ENCODE measurements around the gene LRRC10. TPM values are rescaled to one million over a fixed set of nuclear protein-coding genes. Genes with fewer than 3 reads are reported as not detected.
A peak's percentile ranks its signal among the peaks of the same experiment; 100 is the strongest.

The LRRC10 gene
- polyA plus RNA-seq, 2 of the 4 experiments (the other 2 are of a cell fraction), result not detected

DNA sequence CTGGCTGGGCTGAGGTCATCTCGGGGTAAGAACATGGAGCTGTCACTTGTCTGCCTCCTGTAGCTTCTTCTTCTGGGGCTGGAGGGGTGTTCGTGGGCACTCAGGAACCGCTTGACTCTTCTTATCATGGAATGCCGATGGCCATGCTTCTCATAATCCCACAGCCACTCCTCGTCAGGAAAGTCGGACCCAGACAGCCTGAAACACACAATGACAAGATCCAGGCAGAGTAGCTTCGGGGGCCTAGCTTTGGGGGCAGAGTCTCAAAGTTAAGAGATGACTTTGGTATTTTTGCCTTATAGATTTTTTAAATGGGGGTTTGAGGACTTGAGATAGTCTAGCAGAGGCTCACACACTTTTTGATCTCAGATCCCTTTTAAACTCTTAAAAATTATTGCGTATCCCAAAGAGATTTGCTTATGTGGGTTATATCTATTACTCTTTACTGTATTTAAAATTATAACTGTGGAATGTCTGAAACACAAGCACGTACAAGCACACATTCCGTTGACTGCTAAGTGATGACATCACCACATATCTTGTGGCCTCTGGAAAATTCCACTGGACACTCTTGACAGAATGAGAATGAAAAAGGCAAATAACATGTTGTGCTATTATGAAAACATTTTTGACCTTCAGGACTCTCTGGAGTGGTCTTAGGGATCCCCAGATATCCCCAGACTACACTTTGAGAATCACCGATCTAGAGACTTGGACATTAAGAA is 45.1 kb upstream of the LRRC10 start (continued):
- no peak for TF ChIP-seq MAZ (IDR thresholded peaks at IDR 0.05; ENCODE audit: borderline replicate concordance, low read depth, low read length)
- no peak for TF ChIP-seq RAD21 (conservative IDR thresholded peaks at IDR 0.05 in 1 of 2, IDR thresholded peaks at IDR 0.05 in 1 of 2)
- no peak for TF ChIP-seq FOSB (CRISPR knock-in tag; IDR thresholded peaks at IDR 0.05)
- TF ChIP-seq ZNF302 (CRISPR knock-in tag; IDR thresholded peaks at IDR 0.05), result no peak
- TF ChIP-seq RCOR1 (IDR thresholded peaks at IDR 0.05; ENCODE audit: low read depth, low read length), result no peak

DNA sequence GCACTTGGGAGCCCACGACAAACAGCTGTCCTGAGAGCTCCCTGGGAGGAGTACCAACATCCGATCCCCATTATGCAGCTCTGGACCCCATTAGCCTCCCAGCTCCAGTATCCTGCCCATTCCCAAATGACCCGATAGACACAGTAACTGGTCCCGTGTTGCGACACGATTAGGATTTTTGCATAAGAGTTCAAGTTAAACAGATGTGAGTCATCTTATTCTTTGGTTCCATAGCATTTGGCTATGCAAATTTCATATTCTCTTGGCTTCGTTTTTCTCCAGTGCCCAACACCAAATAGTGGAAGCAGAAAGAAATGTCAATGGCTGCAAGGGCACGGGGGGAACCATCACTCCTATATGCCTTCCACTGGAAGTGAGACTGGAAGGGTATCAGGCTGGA is 43.0 kb upstream of the LRRC10 start:
- peaks cover 14% of the 10 kb centered on the region for H3K4me1 ChIP-seq
- POLR2A ChIA-PET, result no interaction called here
- ATAC-seq (no peak), DNase-seq (ENCODE audit: low read depth in 1 of 2, low spot score in 1 of 2) (no peak), FAIRE-seq (no peak)
- no peaks in the 10 kb centered on the region for H3K9me3 ChIP-seq
- no peak overlapping the region for H3K27ac ChIP-seq
- CTCF ChIA-PET, result interaction anchor here (1.6 to 3.2 kb wide), 3 partner anchors 10 to 14 kb away, joined by 4 to 22 read pairs (median 8); no protein-coding TSS in a partner anchor
- H3K4me3 ChIP-seq, result no peak overlapping the region
- TF ChIP-seq GATA3 (IDR thresholded peaks at IDR 0.05; ENCODE audit: borderline replicate concordance) (no peak), CEBPB (IDR thresholded peaks at IDR 0.05) (peak in 1 of 2 experiments; percentile 31; a peak in 1 of 4 replicates), FOSB (CRISPR knock-in tag; IDR thresholded peaks at IDR 0.05) (no peak)
- TF ChIP-seq, protein P1, sequence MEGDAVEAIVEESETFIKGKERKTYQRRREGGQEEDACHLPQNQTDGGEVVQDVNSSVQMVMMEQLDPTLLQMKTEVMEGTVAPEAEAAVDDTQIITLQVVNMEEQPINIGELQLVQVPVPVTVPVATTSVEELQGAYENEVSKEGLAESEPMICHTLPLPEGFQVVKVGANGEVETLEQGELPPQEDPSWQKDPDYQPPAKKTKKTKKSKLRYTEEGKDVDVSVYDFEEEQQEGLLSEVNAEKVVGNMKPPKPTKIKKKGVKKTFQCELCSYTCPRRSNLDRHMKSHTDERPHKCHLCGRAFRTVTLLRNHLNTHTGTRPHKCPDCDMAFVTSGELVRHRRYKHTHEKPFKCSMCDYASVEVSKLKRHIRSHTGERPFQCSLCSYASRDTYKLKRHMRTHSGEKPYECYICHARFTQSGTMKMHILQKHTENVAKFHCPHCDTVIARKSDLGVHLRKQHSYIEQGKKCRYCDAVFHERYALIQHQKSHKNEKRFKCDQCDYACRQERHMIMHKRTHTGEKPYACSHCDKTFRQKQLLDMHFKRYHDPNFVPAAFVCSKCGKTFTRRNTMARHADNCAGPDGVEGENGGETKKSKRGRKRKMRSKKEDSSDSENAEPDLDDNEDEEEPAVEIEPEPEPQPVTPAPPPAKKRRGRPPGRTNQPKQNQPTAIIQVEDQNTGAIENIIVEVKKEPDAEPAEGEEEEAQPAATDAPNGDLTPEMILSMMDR (IDR thresholded peaks at IDR 0.05), result no peak
- TF ChIP-seq, protein P2, sequence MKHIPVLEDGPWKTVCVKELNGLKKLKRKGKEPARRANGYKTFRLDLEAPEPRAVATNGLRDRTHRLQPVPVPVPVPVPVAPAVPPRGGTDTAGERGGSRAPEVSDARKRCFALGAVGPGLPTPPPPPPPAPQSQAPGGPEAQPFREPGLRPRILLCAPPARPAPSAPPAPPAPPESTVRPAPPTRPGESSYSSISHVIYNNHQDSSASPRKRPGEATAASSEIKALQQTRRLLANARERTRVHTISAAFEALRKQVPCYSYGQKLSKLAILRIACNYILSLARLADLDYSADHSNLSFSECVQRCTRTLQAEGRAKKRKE (CRISPR knock-in tag; IDR thresholded peaks at IDR 0.05; ENCODE audit: low read depth), result no peak
- H3K4me2 ChIP-seq, result no peak overlapping the region
- 81% methylated on average over 8 of the region's 8 CpGs for WGBS (ENCODE audit: missing lambda C conversion rate)

DNA sequence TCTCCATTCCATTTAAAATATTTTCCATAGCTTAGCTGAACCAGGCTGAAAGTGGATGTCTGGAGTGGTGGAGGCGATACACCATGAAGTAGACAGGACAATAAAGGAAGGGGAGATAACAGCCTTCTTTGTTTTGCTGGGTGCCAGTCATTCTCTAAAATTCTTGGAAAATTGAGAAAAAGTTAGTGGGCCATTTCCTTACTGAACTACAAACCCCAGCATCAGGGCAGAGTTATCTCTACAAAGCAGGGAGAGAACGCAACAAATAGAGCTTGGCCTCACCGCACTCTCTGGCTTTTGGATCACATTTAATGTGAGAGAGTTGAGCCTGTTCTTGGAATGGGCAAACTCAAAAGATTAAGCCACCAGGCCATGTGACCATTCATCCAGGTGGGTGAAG is 41.2 kb upstream of the LRRC10 start:
- H3K4me3 ChIP-seq, result no peak overlapping the region
- ChIA-PET CTCF (interaction anchor here (0.6 to 1.6 kb wide), 8 partner anchors 10 to 257 kb away, joined by 3 to 6 read pairs (median 4); no protein-coding TSS in a partner anchor), POLR2A (no interaction called here)
- 96% methylated on average over 3 of the region's 3 CpGs for WGBS (ENCODE audit: missing lambda C conversion rate)
- FAIRE-seq (no peak), DNase-seq (ENCODE audit: low read depth in 1 of 2, low spot score in 1 of 2) (no peak), ATAC-seq (no peak)
- H3K4me2 ChIP-seq, result no peak overlapping the region
- TF ChIP-seq NR3C1 (IDR thresholded peaks at IDR 0.05), result no peak
- TF ChIP-seq FOXS1 (CRISPR knock-in tag; IDR thresholded peaks at IDR 0.05), result no peak
- TF ChIP-seq MAFK (IDR thresholded peaks at IDR 0.05; ENCODE audit: partially characterized antibody), result no peak
- TF ChIP-seq, protein P3, sequence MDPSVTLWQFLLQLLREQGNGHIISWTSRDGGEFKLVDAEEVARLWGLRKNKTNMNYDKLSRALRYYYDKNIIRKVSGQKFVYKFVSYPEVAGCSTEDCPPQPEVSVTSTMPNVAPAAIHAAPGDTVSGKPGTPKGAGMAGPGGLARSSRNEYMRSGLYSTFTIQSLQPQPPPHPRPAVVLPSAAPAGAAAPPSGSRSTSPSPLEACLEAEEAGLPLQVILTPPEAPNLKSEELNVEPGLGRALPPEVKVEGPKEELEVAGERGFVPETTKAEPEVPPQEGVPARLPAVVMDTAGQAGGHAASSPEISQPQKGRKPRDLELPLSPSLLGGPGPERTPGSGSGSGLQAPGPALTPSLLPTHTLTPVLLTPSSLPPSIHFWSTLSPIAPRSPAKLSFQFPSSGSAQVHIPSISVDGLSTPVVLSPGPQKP (IDR thresholded peaks at IDR 0.05; ENCODE audit: low read depth, low read length), result no peak
- no peak for TF ChIP-seq FOSB (CRISPR knock-in tag; IDR thresholded peaks at IDR 0.05)
- TF ChIP-seq POLR2A (IDR thresholded peaks at IDR 0.05; ENCODE audit: low read length), result no peak
- TF ChIP-seq TFCP2L1 (CRISPR knock-in tag; IDR thresholded peaks at IDR 0.05), result no peak
- no peak for TF ChIP-seq GATA3 (IDR thresholded peaks at IDR 0.05; ENCODE audit: borderline replicate concordance)
- no peak overlapping the region for H3K27ac ChIP-seq
- peaks cover 21% of the 10 kb centered on the region for H3K4me1 ChIP-seq
- no peaks in the 10 kb centered on the region for H3K9me3 ChIP-seq

DNA sequence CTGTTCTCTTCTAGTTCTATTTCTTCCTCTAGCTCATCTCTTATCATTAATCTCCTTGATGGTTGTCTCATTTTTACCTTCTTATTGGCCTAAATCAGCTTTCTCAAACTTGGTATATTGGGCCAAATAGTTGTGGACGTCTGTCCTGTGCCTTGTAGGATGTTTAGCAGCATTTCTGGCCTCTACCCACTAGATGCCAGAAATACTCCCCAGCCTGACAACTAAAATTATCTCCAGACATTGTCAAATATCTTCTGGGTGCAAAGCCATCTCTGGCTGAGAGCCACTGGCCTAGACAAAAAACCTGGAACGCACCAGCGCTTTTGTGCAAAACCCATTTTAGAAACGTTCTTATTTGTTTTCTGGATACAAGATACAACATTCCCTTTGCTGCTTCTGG is 38.8 kb upstream of the LRRC10 start:
- TF ChIP-seq RAD21 (conservative IDR thresholded peaks at IDR 0.05 in 1 of 2, IDR thresholded peaks at IDR 0.05 in 1 of 2) (peak; percentile 25 to 52; a peak in 3 of 5 replicates), FOSL2 (IDR thresholded peaks at IDR 0.05) (no peak), FOSL2 (CRISPR knock-in tag; IDR thresholded peaks at IDR 0.05) (no peak), SMC3 (IDR thresholded peaks at IDR 0.05) (0 out of 3 replicates have a peak, but pooled peaks have one; percentile 17)
- TF ChIP-seq, protein P1 (IDR thresholded peaks at IDR 0.05), result peak; percentile 13; the same call in 1 of the 3 replicates
- Histone ChIP-seq H3K4me3 (no peak overlapping the region), H3K4me2 (no peak overlapping the region), H3K4me1 (peaks cover 9% of the 10 kb centered on the region; the same call in 1 of the 3 replicates), H3K9me3 (no peaks in the 10 kb centered on the region), H3K27ac (no peak overlapping the region)
- POLR2A ChIA-PET, result no interaction called here
- ATAC-seq (peak in 1 of 2 experiments; percentile 61; a peak in 4 of 6 replicates), FAIRE-seq (no peak), DNase-seq (ENCODE audit: low read depth in 1 of 2, low spot score in 1 of 2) (peak in 1 of 2 experiments; percentile 13)
- 34% methylated on average over 4 of the region's 4 CpGs for WGBS (ENCODE audit: missing lambda C conversion rate)
- CTCF ChIA-PET, result interaction anchor here (1.7 to 2.5 kb wide), 2 partner anchors 11 to 33 kb away, joined by 5 to 20 read pairs; no protein-coding TSS in a partner anchor
